HL-60 (cell line): ENCODE data around the gene SLC16A9.

ENCODE experiments used
- DNase-seq, 2 experiments: peaks; one replicate each; pipeline ENCODE4 v3.0.0-alpha.2; 2010 to 2020; ENCODE audit warnings: low read depth in 1 of 2, low spot score in 1 of 2
- H3K27ac ChIP-seq: fragments of 250-450 bp; sonication (Bioruptor Pico); replicated peaks from 2 replicates; pipeline ENCODE4 v1.5.1; 2020; ENCODE audit warnings: mild to moderate bottlenecking, moderate library complexity
- H3K27me3 ChIP-seq: fragments of 250-450 bp; sonication (Bioruptor Pico); 2 replicates; pipeline ENCODE4 v1.5.1; 2021; ENCODE audit warnings: mild to moderate bottlenecking, moderate library complexity; ENCODE audit not compliant: insufficient read depth, poor library complexity, severe bottlenecking
- H3K4me3 ChIP-seq: replicated peaks from 2 replicates; pipeline ENCODE4 v1.5.1; 2011; ENCODE audit warnings: mild to moderate bottlenecking, control low read depth, low read length; ENCODE audit not compliant: insufficient read depth
- CTCF ChIP-seq: IDR thresholded peaks from one replicate; pipeline ENCODE4 v1.5.1; 2011; ENCODE audit warnings: low read length, control low read depth, inconsistent platforms; ENCODE audit not compliant: insufficient read depth
- GABPA ChIP-seq: IDR thresholded peaks from 2 replicates; pipeline ENCODE4 v1.6.1; 2012; ENCODE audit warnings: low read depth
- POLR2AphosphoS5 ChIP-seq: IDR thresholded peaks from 2 replicates; pipeline ENCODE4 v1.6.1; 2012; ENCODE audit warnings: low read depth
- REST ChIP-seq: IDR thresholded peaks from 2 replicates; pipeline ENCODE4 v1.6.1; 2012; ENCODE audit warnings: low read depth; ENCODE audit not compliant: insufficient replicate concordance
- SPI1 ChIP-seq: IDR thresholded peaks from 2 replicates; pipeline ENCODE4 v1.6.1; 2012; ENCODE audit warnings: low read depth, mild to moderate bottlenecking, borderline replicate concordance

SLC16A9 gene

GRCh38 chr10:59672150-59672875 is 37.3 kb downstream of the SLC16A9 start:
- Histone ChIP-seq H3K4me3 (no peak overlapping the region), H3K27ac (no peak overlapping the region), H3K27me3 (no peaks in the 10 kb centered on the region)
- no peak for DNase-seq
- no peak for TF ChIP-seq GABPA
- no peak for TF ChIP-seq POLR2AphosphoS5
- no peak for TF ChIP-seq SPI1
- no peak for TF ChIP-seq CTCF
- no peak for TF ChIP-seq REST

- TF ChIP-seq GABPA (no peak), REST (no peak), CTCF (no peak), SPI1 (no peak), POLR2AphosphoS5 (no peak)
- Histone ChIP-seq H3K4me3 (no peak overlapping the region), H3K27me3 (no peaks in the 10 kb centered on the region), H3K27ac (no peak overlapping the region)
- DNase-seq, result no peak
Measured at GRCh38 chr10:59670269-59670668, 39.4 kb downstream of the SLC16A9 start.

- Histone ChIP-seq H3K27ac (no peak overlapping the region), H3K27me3 (no peaks in the 10 kb centered on the region), H3K4me3 (no peak overlapping the region)
- DNase-seq, result no peak
- TF ChIP-seq CTCF, result no peak
- TF ChIP-seq GABPA, result no peak
- no peak for TF ChIP-seq REST
- no peak for TF ChIP-seq POLR2AphosphoS5
- no peak for TF ChIP-seq SPI1
Measured at GRCh38 chr10:59668096-59668495, 41.6 kb downstream of the SLC16A9 start.
